Trophoblast cell (in vitro differentiated cells and primary cell): ENCODE measurements around the gene KLK11.

Source experiments
- DNase-seq, 2 donors: peaks; one replicate each; pipeline ENCODE4 v3.0.0-alpha.2; 2016
- H2AFZ ChIP-seq: 2 replicates; pipeline ENCODE4 v1.6.1; 2013; ENCODE audit warnings: low read length, moderate library complexity, mild to moderate bottlenecking; ENCODE audit not compliant: insufficient read depth, poor library complexity
- H2AK5ac ChIP-seq: 2 replicates; pipeline ENCODE4 v1.6.1; 2013; ENCODE audit warnings: mild to moderate bottlenecking, low read length
- H2BK120ac ChIP-seq: 2 replicates; pipeline ENCODE4 v1.6.1; 2013; ENCODE audit warnings: low read length, mild to moderate bottlenecking, moderate library complexity; ENCODE audit not compliant: insufficient read depth, poor library complexity
- H2BK12ac ChIP-seq: 2 replicates; pipeline ENCODE4 v1.6.1; 2013; ENCODE audit warnings: mild to moderate bottlenecking, low read length, moderate library complexity
- H2BK5ac ChIP-seq: 2 replicates; pipeline ENCODE4 v1.6.1; 2013; ENCODE audit warnings: low read length, low read depth, moderate library complexity, mild to moderate bottlenecking; ENCODE audit not compliant: poor library complexity
- H3K14ac ChIP-seq: 2 replicates; pipeline ENCODE4 v1.6.1; 2013; ENCODE audit warnings: mild to moderate bottlenecking, low read length
- H3K18ac ChIP-seq: 2 replicates; pipeline ENCODE4 v1.6.1; 2013; ENCODE audit warnings: mild to moderate bottlenecking, low read length
- H3K23ac ChIP-seq: 2 replicates; pipeline ENCODE4 v1.6.1; 2013; ENCODE audit warnings: low read length
- H3K27ac ChIP-seq: 2 replicates; pipeline ENCODE4 v1.5.1; 2013; ENCODE audit warnings: low read depth, mild to moderate bottlenecking, inconsistent platforms, low read length, moderate library complexity
- H3K27me3 ChIP-seq: 2 replicates; pipeline ENCODE4 v1.6.1; 2013; ENCODE audit warnings: inconsistent platforms, mild to moderate bottlenecking, low read length, moderate library complexity; ENCODE audit not compliant: insufficient read depth
- H3K36me3 ChIP-seq, 2 experiments: 1 replicate in 1 of 2; 2 replicates in 1 of 2; pipeline ENCODE4 v1.6.1; 2013; ENCODE audit warnings: low read length in 2 of 2, mild to moderate bottlenecking in 2 of 2, moderate library complexity in 1 of 2; ENCODE audit not compliant: insufficient read depth in 2 of 2, control insufficient read depth in 1 of 2
- H3K4ac ChIP-seq: 2 replicates; pipeline ENCODE4 v1.6.1; 2013; ENCODE audit warnings: low read depth, mild to moderate bottlenecking, low read length, moderate library complexity
- H3K4me1 ChIP-seq, 2 experiments: 1 replicate in 1 of 2; 2 replicates in 1 of 2; pipeline ENCODE4 v1.6.1; 2013; ENCODE audit warnings: low read length in 2 of 2, mild to moderate bottlenecking in 2 of 2, moderate library complexity in 1 of 2; ENCODE audit not compliant: insufficient read depth in 2 of 2, control insufficient read depth in 1 of 2
- H3K4me2 ChIP-seq: 2 replicates; pipeline ENCODE4 v1.6.1; 2013; ENCODE audit warnings: inconsistent platforms, mild to moderate bottlenecking, low read length, moderate library complexity
- H3K4me3 ChIP-seq: 2 replicates; pipeline ENCODE4 v1.5.1; 2013; ENCODE audit warnings: mild to moderate bottlenecking, low read depth, low read length, inconsistent platforms
- H3K79me1 ChIP-seq: one replicate; pipeline ENCODE4 v1.6.1; 2013; ENCODE audit warnings: low read length
- H3K79me2 ChIP-seq: 2 replicates; pipeline ENCODE4 v1.6.1; 2013; ENCODE audit warnings: low read length, mild to moderate bottlenecking; ENCODE audit not compliant: control insufficient read depth, insufficient read depth, poor library complexity
- H3K9ac ChIP-seq: 2 replicates; pipeline ENCODE4 v1.6.1; 2013; ENCODE audit warnings: mild to moderate bottlenecking, low read length
- H3K9me3 ChIP-seq: 2 replicates; pipeline ENCODE4 v1.6.1; 2013; ENCODE audit warnings: low read depth, mild to moderate bottlenecking, control low read depth, inconsistent platforms, low read length; ENCODE audit not compliant: insufficient read depth
- H4K12ac ChIP-seq: 2 replicates; pipeline ENCODE4 v1.6.1; 2013; ENCODE audit warnings: low read depth, mild to moderate bottlenecking, low read length, moderate library complexity
- H4K8ac ChIP-seq: 2 replicates; pipeline ENCODE4 v1.6.1; 2013; ENCODE audit warnings: low read depth, mild to moderate bottlenecking, low read length, moderate library complexity
- H4K91ac ChIP-seq: one replicate; pipeline ENCODE4 v1.6.1; 2013; ENCODE audit warnings: low read depth, mild to moderate bottlenecking, low read length, moderate library complexity
- WGBS: extraction: QIAGEN DNeasy Blood & Tissue Kit; methylation state at CpG from one replicate; pipeline ENCODE4 v1.1.7; 2013; ENCODE audit warnings: missing lambda C conversion rate; ENCODE audit not compliant: insufficient read length, insufficient coverage; ENCODE audit errors: extremely low coverage; 5-methylcytosine and 5-hydroxymethylcytosine counted together

Gene KLK11

DNA sequence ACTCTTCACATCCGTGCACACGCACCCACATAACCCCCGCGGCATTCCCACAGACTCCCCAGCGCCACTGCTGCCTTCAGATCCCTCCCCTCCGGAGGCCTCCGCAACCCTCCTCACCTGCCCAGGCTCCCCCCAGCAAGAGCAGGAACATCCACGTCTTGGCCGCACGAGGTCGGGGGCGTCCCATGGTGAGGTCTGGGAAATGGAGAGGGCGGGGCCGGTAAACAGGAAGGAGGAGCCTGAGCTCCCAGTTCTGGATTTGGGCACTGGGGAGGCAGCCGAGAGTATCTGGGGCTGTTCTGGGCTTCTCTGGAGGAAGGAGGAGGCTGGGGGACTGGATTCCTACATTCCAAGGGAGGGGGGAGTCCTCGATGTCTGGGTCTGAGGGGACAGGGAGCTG lies 25.4 kb downstream of the KLK11 start:
- H3K79me1 ChIP-seq: no peaks in the 10 kb centered on the region
- no peaks in the 10 kb centered on the region for H3K36me3 ChIP-seq
- no peak overlapping the region for H3K9ac ChIP-seq
- no peak for DNase-seq
- WGBS: no CpG with 5 or more reads among the region's 16 CpGs
- no peak overlapping the region for H3K27ac ChIP-seq
- no peak overlapping the region for H3K4me3 ChIP-seq
- H2BK5ac ChIP-seq: no peak overlapping the region
- H3K27me3 ChIP-seq: no peaks in the 10 kb centered on the region
- H3K4me1 ChIP-seq: peaks cover 7 to 13% of the 10 kb centered on the region in 2 experiments
- H3K18ac ChIP-seq: no peak overlapping the region
- H3K4ac ChIP-seq: no peak overlapping the region
- no peaks in the 10 kb centered on the region for H3K79me2 ChIP-seq
- no peak overlapping the region for H4K8ac ChIP-seq
- H3K23ac ChIP-seq: no peak overlapping the region
- no peak overlapping the region for H3K4me2 ChIP-seq
- H2AK5ac ChIP-seq: no peak overlapping the region
- no peak overlapping the region for H2AFZ ChIP-seq
- H3K14ac ChIP-seq: no peak overlapping the region
- H4K12ac ChIP-seq: no peak overlapping the region
- no peaks in the 10 kb centered on the region for H3K9me3 ChIP-seq
- no peak overlapping the region for H4K91ac ChIP-seq
- no peak overlapping the region for H2BK12ac ChIP-seq
- no peak overlapping the region for H2BK120ac ChIP-seq

DNA sequence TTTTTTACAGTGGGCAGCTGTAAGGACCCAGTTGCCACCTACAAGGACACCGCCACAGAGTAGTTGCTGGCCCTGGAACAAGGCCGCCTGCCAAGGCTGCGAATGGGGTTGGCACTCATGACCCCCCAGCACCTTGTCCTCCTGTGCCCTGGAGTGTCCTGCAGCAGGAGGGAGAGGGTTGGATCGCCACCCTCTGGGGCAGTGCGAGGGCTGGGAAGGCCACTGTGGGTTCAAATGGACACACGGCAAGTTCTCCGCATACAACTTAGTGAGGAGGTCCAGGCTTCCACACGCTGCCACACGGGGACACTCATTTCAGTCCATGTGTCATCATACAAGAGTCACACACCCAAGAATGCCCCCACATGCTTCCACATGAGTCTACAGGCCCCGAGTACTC lies 26.0 kb downstream of the KLK11 start:
- H3K23ac ChIP-seq: no peak overlapping the region
- no peak overlapping the region for H2AK5ac ChIP-seq
- H3K4ac ChIP-seq: no peak overlapping the region
- H3K9me3 ChIP-seq: no peaks in the 10 kb centered on the region
- no peak overlapping the region for H4K8ac ChIP-seq
- no peaks in the 10 kb centered on the region for H3K36me3 ChIP-seq
- H2BK12ac ChIP-seq: no peak overlapping the region
- H3K79me2 ChIP-seq: no peaks in the 10 kb centered on the region
- no peak overlapping the region for H4K12ac ChIP-seq
- H3K4me2 ChIP-seq: no peak overlapping the region
- no peak overlapping the region for H2BK5ac ChIP-seq
- DNase-seq: no peak
- no peak overlapping the region for H3K14ac ChIP-seq
- no peak overlapping the region for H2AFZ ChIP-seq
- H3K4me3 ChIP-seq: no peak overlapping the region
- H3K27me3 ChIP-seq: no peaks in the 10 kb centered on the region
- H3K4me1 ChIP-seq: peaks cover 7 to 13% of the 10 kb centered on the region in 2 experiments
- no CpG with 5 or more reads among the region's 10 CpGs for WGBS
- no peaks in the 10 kb centered on the region for H3K79me1 ChIP-seq
- no peak overlapping the region for H4K91ac ChIP-seq
- no peak overlapping the region for H3K18ac ChIP-seq
- no peak overlapping the region for H2BK120ac ChIP-seq
- H3K9ac ChIP-seq: no peak overlapping the region
- no peak overlapping the region for H3K27ac ChIP-seq

DNA sequence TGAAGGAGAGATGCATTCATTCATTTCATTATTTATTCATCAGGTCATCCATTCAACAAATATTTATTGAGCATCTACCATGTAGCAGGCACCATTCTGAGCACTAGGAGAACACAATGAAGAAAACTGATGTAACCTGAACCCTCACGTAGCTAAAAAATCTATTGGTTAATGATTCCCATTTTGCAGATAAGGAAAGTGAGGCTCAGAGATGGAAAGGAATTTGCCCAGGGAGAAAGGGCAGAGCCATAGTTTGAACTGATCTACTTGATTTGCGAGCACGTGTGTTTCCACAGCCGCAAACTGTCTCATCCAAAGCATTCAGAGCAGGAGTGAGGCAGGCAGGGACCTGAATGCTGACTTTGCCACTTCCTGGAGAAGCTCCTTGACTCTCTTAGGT lies 27.7 kb downstream of the KLK11 start:
- no peak for DNase-seq
- Histone ChIP-seq H3K9ac (no peak overlapping the region), H3K18ac (no peak overlapping the region), H3K79me2 (no peaks in the 10 kb centered on the region), H3K27ac (no peak overlapping the region), H4K8ac (no peak overlapping the region), H2BK120ac (no peak overlapping the region), H3K79me1 (no peaks in the 10 kb centered on the region), H3K14ac (no peak overlapping the region), H3K27me3 (no peaks in the 10 kb centered on the region), H2BK12ac (no peak overlapping the region), H3K4me2 (no peak overlapping the region), H3K4me3 (no peak overlapping the region), H4K91ac (no peak overlapping the region), H3K36me3 (no peaks in the 10 kb centered on the region), H2AK5ac (no peak overlapping the region), H3K9me3 (no peaks in the 10 kb centered on the region), H3K23ac (no peak overlapping the region), H2BK5ac (no peak overlapping the region), H2AFZ (no peak overlapping the region), H3K4ac (no peak overlapping the region), H4K12ac (no peak overlapping the region), H3K4me1 (peaks cover 7 to 13% of the 10 kb centered on the region in 2 experiments)
- WGBS: no CpG with 5 or more reads among the region's 4 CpGs

DNA sequence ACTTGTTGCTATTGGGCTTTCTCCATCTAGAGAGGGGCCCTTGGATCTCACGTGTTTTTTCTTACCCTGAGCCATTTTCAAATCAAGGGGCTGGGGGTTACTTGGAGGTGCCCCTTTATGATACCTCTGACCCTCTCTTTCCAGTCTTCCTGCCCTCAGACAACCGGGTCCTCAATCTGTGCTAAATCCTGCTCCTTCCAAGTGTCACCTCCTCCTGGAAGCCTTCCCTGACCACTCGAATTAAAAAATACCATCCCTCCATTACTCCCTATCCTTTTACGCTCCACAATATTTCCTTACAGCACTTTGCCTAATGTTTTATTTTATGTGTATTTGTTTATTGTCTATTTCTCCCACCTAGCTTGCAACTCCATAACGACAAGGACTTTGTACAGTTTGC lies 28.4 kb downstream of the KLK11 start:
- Histone ChIP-seq H3K4ac (no peak overlapping the region), H3K79me1 (no peaks in the 10 kb centered on the region), H3K36me3 (no peaks in the 10 kb centered on the region), H4K12ac (no peak overlapping the region), H2BK120ac (no peak overlapping the region), H3K27ac (no peak overlapping the region), H4K91ac (no peak overlapping the region), H3K14ac (no peak overlapping the region), H3K79me2 (no peaks in the 10 kb centered on the region), H3K18ac (no peak overlapping the region), H2BK5ac (no peak overlapping the region), H3K4me1 (peaks cover 7 to 13% of the 10 kb centered on the region in 2 experiments), H3K9me3 (no peaks in the 10 kb centered on the region), H3K9ac (no peak overlapping the region), H2AK5ac (no peak overlapping the region), H2AFZ (no peak overlapping the region), H3K23ac (no peak overlapping the region), H4K8ac (no peak overlapping the region), H3K4me2 (no peak overlapping the region), H3K27me3 (no peaks in the 10 kb centered on the region), H2BK12ac (no peak overlapping the region), H3K4me3 (no peak overlapping the region)
- WGBS: 100% methylated on average over 2 of the region's 5 CpGs
- no peak for DNase-seq
